Amygdala (tissue), 56 donors: ENCODE measurements around the gene S1PR2.

Experiments
- DNase-seq, 56 donors: peaks; one replicate each; lab custom pipeline; 2025; lab: John Stamatoyannopoulos, UW

The S1PR2 gene, protein sequence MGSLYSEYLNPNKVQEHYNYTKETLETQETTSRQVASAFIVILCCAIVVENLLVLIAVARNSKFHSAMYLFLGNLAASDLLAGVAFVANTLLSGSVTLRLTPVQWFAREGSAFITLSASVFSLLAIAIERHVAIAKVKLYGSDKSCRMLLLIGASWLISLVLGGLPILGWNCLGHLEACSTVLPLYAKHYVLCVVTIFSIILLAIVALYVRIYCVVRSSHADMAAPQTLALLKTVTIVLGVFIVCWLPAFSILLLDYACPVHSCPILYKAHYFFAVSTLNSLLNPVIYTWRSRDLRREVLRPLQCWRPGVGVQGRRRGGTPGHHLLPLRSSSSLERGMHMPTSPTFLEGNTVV

DNA sequence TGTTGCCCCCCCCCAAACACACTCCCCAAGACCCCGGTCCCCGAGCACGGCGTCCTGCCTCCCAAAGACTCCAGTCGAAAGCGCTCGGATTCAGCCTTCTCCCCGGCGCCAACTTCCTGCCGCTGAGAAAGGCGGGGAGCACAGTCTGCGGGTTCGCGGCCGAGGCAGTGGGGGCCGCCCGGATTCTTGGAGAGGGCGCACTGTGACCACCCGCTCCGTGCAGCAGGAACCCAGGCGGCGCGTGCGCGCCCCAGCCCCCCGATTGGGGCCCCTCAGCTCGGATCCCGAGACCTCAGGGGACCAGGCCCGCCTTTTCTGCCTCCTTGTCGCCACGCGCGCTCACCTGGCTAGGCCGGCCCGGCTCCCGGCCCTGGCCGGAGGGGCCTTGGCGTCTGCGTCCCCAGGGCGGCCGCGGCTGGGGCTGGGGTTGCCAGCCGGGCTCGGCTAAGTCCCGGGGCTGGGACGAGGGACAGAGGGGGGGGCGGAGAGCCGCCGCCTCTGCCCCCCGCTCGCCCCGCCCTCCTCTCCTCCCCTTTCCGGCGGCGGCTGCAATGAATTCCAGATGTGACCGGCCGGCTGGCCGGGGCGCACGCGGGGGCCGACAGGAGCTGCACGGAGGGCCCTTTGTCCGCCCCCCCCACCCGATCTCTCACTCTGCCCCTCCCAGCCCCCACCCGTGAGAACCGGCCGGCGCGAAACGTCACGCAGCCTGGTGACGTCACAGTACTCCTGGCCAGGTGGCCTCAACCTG lies at the start of gene S1PR2:
Gene S1PR2 (minus strand): TSS at position 471 of the 751 bp plus-strand sequence. CDS start 6,426 bp downstream, outside the sequence.
- DNase-seq: peak in 22 of 56 donors; percentile 1 to 78 (median 25)

DNA sequence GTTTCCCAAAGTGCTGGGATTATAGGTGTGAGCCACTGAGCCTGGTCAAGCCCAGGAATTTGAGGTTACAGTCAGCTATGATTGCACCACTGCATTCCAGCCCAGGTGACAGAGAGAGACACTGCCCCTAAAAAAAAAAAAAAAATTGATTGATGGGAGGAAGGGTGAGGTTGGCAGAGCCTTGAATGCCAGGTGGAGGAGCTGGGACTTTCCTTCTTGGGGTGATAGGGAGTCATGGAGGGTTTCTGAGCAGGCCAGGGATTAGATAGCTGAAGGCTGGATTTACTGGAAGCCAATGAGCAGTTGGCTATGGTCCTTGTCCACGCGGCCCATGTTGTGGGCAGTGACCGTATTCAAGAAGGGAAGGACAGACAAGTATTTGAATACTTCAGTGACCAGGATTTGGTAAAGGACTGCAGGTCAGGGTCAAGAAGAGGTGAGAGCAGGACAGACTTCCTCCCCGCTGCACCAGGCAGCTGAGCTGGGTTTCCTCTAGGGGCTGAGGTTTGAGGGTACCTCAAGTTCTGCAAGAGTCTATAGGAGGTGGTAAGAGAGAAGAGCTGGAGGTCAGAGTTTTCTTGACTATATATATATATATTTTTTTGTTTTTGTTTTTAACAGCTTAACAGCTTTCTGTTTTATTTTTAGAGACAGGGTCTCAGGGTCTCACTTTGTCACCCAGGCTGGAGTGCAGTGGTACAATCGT lies 48.8 kb upstream of the S1PR2 start:
- no peak for DNase-seq

DNA sequence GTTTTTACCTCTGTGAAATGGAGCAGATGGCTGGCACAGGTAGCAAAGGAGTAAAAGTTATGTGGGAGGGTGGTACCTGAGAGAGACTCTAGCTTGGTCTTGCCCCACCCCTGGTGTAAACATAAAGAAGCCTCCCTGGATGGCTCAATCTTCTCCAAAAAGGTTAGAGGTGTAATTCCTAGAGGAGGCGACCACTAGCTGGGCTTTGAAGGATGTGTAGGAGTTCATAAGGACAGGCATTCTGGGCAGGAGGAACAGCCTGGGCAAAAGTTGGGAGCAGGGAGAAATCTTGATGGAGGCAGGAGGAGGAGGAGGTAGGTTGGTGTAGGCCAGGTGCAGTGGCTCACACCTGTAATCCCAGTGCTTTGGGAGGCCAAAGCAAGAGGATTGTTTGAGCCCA lies 47.8 kb upstream of the S1PR2 start:
- DNase-seq: no peak

DNA sequence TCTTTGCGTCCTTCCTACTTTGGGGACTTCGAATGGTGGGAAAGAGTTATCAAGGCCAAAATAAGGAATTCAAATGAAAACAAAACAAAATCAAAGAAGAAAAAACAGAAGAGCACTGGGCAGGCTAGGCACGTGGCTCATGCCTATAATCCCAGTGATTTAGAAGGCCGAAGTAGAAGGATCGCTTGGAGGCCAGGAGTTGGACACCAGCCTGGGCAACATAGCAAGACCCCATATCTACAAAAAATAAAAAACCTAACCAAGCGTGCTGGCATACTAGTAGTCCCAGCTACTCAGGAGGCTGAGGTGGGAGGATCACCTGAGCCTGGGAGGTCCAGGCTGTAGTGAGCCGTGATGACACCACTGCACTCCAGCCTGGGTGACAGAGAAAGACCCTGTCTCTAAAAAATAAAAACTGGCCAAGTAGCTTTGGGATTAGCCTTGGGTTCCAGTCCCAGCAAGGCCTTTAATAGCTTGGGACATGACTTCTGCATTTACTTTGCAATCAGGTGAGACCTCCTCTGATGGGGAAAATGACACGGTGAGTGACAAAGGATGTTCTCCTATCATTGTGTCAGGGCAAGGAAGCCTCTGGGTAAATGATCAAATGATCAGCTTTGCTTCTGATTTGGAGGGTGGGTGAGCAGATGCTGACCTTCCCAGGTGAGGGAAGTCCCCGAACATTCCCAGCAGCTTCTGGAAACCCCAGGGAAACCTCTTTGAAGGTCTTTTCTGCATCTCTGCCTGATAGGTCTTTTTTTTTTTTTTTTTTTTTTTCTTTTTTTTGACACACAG lies 46.9 kb upstream of the S1PR2 start:
- no peak for DNase-seq

DNA sequence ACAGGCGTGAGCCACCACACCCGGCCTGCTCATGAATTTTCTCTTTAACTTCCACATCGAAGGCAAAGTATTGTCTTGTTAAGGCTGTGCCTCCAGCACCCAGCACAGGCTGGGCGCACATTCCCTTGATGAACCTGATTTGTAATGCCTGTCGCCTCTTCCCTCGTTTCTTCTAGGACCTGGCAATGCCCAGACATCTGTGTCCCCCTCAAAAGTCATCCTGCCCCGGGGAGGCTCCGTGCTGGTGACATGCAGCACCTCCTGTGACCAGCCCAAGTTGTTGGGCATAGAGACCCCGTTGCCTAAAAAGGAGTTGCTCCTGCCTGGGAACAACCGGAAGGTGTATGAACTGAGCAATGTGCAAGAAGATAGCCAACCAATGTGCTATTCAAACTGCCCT lies 43.5 kb upstream of the S1PR2 start:
- DNase-seq: no peak

DNA sequence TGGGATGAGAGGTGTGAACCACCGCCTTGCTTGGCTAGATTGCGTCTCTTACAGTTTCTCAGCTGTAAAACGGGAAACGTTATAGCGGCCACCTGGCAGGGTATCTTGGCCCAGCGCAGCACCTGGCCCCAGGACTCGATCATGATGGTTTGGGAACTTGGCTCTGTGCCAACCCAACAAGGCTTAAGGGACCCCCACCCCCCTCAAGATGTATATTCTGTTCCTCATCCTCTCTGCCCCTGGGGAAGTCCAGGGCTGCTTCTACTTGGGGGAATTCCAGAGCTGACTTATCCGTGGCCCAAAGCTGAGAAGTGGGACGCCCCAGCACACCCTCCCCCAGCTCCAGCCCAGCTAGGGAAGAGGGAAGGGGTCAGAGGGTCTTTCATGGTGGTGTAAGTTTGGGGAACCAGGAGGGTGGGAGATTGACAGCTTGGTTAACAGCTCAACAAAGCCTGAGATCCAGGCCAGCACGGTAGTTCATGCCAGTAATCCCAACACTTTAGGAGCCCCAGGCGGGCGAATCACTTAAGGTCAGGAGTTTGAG lies 40.5 kb upstream of the S1PR2 start:
- peak in 1 of 56 donors; percentile 17 for DNase-seq

DNA sequence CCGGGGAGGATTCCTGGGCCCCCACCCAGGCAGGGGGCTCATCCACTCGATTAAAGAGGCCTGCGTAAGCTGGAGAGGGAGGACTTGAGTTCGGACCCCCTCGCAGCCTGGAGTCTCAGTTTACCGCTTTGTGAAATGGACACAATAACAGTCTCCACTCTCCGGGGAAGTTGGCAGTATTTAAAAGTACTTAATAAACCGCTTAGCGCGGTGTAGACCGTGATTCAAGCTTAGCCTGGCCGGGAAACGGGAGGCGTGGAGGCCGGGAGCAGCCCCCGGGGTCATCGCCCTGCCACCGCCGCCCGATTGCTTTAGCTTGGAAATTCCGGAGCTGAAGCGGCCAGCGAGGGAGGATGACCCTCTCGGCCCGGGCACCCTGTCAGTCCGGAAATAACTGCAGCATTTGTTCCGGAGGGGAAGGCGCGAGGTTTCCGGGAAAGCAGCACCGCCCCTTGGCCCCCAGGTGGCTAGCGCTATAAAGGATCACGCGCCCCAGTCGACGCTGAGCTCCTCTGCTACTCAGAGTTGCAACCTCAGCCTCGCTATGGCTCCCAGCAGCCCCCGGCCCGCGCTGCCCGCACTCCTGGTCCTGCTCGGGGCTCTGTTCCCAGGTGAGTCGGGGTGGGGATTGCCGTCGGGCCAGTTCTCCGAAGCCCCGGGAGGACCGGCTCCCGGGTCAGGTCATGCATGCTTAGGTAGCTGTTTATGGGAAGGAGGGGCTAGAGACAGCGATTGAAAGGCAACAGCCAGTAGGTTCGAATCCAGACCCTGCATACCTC lies 39.7 kb upstream of the S1PR2 start, which contains the start of gene ICAM1:
Gene ICAM1 (plus strand): TSS at position 505 of the 779 bp plus-strand sequence. CDS start 40 bp downstream, at position 545.
- peak in 20 of 56 donors; percentile 3 to 54 (median 18) for DNase-seq

DNA sequence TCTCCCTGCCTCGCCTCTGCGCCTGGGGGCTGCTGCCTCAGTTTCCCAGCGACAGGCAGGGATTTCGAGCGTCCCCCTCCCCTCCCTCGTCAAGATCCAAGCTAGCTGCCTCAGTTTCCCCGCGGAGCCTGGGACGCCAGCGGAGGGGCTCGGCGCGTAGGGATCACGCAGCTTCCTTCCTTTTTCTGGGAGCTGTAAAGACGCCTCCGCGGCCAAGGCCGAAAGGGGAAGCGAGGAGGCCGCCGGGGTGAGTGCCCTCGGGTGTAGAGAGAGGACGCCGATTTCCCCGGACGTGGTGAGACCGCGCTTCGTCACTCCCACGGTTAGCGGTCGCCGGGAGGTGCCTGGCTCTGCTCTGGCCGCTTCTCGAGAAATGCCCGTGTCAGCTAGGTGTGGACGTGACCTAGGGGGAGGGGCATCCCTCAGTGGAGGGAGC lies 39.1 kb upstream of the S1PR2 start:
- peak in 23 of 56 donors; percentile 4 to 59 (median 12) for DNase-seq

DNA sequence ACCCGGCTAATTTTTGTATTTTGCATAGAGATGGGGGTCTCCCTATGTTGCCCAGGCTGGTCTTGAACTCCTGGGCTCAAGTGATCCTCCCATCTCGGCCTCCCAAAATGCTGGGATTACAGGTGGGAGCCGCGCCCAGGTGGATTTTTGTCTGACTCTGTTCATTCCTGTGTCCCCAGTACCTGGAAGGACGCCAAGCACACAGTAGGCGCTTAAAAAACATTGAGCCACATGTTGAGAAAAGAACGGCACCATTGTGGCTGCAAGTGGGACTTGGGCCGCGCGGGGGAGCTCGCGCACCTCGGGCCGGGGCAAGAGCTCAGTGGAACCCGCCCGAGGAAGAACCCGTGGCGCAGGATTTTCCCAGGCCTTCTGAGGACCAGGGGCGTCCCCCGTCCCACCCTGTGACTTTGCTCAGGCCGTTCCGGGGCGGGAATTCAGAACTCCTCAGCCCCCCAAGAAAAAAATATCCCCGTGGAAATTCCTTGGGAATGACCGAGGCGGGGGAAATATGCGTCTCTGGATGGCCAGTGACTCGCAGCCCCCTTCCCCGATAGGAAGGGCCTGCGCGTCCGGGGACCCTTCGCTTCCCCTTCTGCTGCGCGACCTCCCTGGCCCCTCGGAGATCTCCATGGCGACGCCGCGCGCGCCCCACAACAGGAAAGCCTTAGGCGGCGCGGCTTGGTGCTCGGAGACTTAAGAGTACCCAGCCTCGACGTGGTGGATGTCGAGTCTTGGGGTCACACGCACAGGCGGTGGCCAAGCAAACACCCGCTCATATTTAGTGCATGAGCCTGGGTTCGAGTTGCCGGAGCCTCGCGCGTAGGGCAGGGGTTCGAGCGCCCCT lies 38.4 kb upstream of the S1PR2 start:
- DNase-seq: peak in 50 of 56 donors; percentile 11 to 81 (median 44)

DNA sequence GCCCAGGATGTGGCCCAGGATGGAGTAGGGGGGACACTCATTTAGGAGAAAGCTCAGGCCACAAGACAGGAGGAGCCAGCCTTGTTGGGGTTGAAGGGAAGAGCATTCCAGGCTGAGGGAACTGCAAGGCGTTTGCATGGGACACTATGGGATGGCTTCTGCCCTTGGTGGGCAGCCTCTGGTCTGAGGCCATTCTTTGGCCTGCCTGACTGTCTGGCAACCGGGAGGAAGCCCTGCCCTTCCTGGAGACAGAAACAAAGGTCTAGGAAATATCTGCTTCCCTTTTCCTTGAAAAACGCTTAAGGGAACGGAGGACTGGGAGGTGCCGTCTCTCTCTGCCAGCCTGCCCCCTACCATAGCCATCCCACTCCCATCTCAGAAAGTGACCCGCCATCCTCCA lies 36.9 kb upstream of the S1PR2 start:
- no peak for DNase-seq

DNA sequence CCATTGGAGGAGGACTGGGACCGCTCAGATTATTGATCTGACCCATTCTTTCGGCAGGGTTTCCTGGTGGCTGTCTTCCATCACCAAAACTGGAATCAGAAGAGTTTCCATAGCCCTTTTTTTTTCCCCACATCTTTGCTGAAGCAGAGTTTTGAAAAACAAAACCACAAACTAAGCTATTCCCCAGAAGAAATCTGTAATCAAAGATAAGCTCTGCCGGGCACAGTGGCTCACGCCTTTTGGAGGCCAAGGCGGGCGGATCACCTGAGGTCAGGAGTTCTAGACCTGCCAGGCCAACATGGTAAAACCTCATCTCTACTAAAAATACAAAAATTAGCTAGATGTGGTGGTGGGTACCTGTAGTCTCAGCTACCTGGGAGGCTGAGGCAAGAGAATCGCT lies 35.6 kb upstream of the S1PR2 start:
- no peak for DNase-seq

DNA sequence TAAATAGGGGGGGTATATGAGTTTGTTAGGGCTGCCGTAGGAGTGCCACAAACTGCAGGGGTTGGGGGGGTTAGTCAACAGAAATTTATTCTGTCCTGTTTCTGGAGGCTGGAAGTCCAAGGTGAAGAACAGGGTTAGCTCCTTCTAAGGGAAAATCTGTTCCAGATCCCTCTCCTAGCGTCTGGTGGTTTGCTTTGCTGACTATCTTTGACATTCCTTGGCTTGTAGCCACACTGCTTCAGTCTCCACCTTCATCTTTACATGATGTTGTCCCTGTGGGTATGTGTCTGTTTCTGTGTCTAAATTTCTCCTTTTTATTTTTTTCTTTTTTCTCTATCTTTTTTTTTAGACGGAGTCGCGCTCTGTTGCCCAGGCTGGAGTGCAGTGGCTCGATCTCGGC lies 31.6 kb upstream of the S1PR2 start:
- DNase-seq: no peak

DNA sequence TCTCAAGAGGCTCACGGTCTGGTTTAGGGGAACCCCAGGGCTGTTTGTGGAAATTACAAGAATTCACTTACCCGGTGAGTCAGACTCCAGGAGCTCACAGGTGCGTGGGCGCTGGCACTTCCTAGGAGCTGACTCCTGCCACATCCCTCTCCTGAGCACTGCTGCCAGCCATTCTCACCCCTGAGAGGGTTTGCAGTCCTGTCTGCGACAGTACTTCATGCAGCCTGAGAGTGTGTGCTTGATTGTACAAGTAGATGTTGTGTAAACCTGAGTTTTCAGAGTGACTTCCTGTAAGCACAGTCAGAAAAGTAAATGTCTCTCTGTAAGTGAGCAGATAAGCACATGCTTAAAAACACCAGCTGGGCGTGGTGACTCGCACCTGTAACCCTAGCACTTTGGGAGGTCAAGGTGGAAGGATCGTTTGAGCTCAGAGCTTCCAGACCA lies 29.0 kb upstream of the S1PR2 start:
- DNase-seq: peak in 10 of 56 donors; percentile 1 to 35 (median 9)

DNA sequence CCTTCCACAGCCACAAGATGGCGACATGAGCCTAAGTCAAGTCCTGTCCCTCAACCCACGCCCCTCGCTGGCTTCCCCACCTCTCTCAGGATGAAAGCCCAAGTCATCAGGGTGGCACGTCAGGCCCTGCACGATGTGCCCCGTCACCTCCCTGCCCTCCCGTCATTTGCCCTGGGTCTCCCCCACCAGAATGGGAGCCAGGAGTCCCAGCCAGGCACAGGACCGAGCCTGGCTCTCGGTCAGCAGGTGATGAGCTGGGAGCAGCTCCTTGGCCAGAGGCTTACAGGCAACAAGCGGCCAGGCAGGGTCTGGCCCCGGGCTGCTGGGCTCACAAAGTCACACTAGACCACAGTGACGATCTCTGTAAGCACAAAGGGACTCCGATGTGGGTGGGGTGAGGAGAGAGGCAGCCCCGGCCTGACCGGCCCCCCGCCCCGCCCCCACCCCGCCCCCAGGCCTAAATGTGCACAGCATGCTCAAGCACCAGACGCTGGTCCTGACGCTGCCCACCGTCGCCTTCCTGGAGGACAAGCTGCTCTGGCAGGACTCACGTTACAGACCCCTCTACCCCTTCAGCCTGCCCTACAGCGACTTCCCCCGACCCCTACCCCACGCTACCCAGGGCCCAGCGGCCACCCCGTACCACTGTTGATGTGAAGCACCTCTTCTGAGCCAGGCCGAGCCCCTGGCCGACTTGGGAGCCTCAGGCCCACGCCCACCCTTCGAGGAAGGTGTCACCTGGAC lies 28.2 kb upstream of the S1PR2 start:
- DNase-seq: peak in 42 of 56 donors; percentile 4 to 79 (median 38)

DNA sequence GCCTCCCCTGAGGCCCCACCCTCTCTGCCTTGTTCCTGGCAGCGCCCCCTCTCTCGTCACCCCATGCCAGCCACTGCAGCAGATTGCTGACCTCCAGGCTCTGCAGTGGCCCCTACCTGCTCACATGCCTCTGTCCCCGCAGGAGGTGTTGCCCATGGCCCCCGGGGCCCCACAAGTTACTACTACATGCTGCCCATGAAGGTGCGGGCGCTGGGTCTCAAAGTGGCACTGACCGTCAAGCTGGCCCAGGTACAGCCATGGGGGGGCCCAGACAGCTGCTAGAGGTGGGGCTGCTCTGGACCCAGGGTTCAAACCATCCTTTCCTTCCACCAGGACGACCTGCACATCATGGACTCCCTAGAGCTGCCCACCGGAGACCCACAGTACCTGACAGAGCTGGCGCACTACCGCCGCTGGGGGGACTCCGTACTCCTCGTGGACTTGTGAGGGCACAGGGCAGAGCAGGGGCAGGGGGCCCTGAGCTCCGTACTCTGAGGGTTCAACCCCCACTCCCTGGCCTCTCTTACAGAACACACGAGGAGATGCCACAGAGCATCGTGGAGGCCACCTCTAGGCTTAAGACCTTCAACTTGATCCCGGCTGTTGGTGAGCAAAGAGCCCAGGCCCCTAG lies 27.1 kb upstream of the S1PR2 start:
- DNase-seq: no peak

DNA sequence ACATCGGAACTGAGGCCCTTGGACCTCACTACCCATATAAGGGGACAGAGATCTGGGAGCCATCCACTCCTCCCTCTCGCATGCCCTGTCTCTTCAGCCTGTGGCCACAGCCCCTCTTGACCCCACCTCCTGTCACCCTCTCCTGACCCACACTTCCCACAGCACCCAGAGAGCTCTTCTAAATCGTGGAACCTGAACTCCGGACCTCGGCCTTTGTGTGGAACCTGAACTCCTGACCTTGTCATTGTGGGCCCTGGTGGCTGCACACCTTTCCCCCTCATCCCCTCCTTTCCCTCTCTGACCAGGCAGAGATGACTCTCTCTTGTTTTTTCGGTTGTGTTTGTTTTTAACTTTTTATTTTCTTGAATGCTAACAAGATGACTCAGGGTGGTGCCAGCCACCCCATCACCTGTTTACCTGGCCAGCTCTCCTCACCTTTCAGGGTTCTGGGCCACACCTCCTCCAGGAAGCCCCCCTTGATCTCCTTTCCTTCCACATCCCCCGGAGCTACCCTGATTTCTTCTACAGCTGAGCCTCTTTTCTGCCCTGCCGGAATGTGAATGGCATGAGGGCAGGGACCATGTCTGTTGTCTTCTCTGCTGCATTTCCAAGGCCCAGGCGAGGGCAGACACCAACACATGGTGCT lies 26.0 kb upstream of the S1PR2 start:
- no peak for DNase-seq
